Endothelial cell (in vitro differentiated cells): ENCODE measurements around the gene HYAL1. TPM values are rescaled to one million over a fixed set of nuclear protein-coding genes. Genes with fewer than 3 reads are reported as not detected.
"Not testable (repeated sequence)": the region's sequence is repeated elsewhere in the genome, so short reads cannot be mapped to it uniquely, and the experiment has no call there.

Experiments used
- DNase-seq: peaks from one replicate; pipeline ENCODE4 v3.0.0; 2021; ENCODE audit warnings: low spot score
- H3K27ac Mint-ChIP-seq: one replicate; pipeline ENCODE4 v1.8.0; 2021; ENCODE audit warnings: mixed read lengths, inconsistent platforms; ENCODE audit not compliant: unreplicated experiment
- H3K27me3 Mint-ChIP-seq: one replicate; pipeline ENCODE4 v1.8.0; 2021; ENCODE audit warnings: mild to moderate bottlenecking, moderate library complexity, mixed read lengths, inconsistent platforms; ENCODE audit not compliant: unreplicated experiment
- H3K36me3 Mint-ChIP-seq: one replicate; pipeline ENCODE4 v1.8.0; 2021; ENCODE audit warnings: mild to moderate bottlenecking, low read depth, mixed read lengths, inconsistent platforms; ENCODE audit not compliant: unreplicated experiment
- H3K4me1 Mint-ChIP-seq: one replicate; pipeline ENCODE4 v1.8.0; 2021; ENCODE audit warnings: mild to moderate bottlenecking, mixed read lengths, inconsistent platforms; ENCODE audit not compliant: unreplicated experiment
- H3K4me3 Mint-ChIP-seq: one replicate; pipeline ENCODE4 v1.8.0; 2021; ENCODE audit warnings: mild to moderate bottlenecking, mixed read lengths, inconsistent platforms; ENCODE audit not compliant: unreplicated experiment
- H3K9me3 Mint-ChIP-seq: one replicate; pipeline ENCODE4 v1.8.0; 2021; ENCODE audit warnings: mixed read lengths, inconsistent platforms; ENCODE audit not compliant: unreplicated experiment
- total RNA-seq: library from RNA; stranded (reverse); fragmentation: NEBNext Ultra II Directional; extraction: Animal tissue kit (Norgen Biotek cat#: 25700); gene quantifications from one replicate; pipeline ENCODE4 v1.2.1, GENCODE V29; 2021; ENCODE audit not compliant: unreplicated experiment
- TF ChIP-seq, protein P1 (sequence below): fragments of 200-600 bp; sonication (generic); IDR thresholded peaks from one replicate; pipeline ENCODE4 v1.5.0; 2021; ENCODE audit warnings: antibody characterized with exemption; ENCODE audit not compliant: unreplicated experiment

The HYAL1 gene
- total RNA-seq, 1 donor from 2014 or later: 1.6 TPM

DNA sequence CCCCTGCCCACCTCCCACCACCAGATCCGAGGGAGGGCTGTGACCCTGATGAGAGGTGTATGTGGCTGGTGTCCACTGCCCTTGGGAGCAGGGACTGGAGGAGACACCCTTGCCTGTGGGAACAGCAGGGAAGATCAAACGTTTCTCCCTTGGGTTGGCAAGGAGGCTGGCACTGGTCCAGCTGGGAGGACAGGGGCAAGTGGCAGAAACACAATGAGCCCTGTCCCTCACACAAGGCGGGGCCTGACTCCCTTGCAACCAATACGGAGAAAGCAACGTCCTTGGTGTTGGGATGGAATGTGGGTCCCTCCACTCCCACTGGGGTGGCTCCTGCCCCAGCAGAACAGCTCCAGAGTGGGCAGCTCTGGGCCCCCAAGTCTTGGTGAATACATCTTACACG lies 13.9 kb upstream of the HYAL1 start:
- Mint-ChIP-seq H3K36me3 (peaks cover 44% of the 10 kb centered on the region), H3K9me3 (no peaks in the 10 kb centered on the region), H3K27me3 (peaks cover 22% of the 10 kb centered on the region), H3K27ac (no peak overlapping the region), H3K4me3 (no peak overlapping the region), H3K4me1 (peaks cover 41% of the 10 kb centered on the region)
- no peak for DNase-seq
- TF ChIP-seq, protein P1, sequence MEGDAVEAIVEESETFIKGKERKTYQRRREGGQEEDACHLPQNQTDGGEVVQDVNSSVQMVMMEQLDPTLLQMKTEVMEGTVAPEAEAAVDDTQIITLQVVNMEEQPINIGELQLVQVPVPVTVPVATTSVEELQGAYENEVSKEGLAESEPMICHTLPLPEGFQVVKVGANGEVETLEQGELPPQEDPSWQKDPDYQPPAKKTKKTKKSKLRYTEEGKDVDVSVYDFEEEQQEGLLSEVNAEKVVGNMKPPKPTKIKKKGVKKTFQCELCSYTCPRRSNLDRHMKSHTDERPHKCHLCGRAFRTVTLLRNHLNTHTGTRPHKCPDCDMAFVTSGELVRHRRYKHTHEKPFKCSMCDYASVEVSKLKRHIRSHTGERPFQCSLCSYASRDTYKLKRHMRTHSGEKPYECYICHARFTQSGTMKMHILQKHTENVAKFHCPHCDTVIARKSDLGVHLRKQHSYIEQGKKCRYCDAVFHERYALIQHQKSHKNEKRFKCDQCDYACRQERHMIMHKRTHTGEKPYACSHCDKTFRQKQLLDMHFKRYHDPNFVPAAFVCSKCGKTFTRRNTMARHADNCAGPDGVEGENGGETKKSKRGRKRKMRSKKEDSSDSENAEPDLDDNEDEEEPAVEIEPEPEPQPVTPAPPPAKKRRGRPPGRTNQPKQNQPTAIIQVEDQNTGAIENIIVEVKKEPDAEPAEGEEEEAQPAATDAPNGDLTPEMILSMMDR: no peak

- Mint-ChIP-seq H3K36me3 (peaks cover 44% of the 10 kb centered on the region), H3K27me3 (peaks cover 22% of the 10 kb centered on the region), H3K9me3 (no peaks in the 10 kb centered on the region), H3K4me3 (peak overlapping the region; percentile 32), H3K4me1 (peaks cover 41% of the 10 kb centered on the region), H3K27ac (no peak overlapping the region)
- TF ChIP-seq, protein P1: no peak
- no peak for DNase-seq
Observed at GRCh38 chr3:50316657-50317242, 13.4 kb upstream of the HYAL1 start.

- H3K4me1 Mint-ChIP-seq: peaks cover 31% of the 10 kb centered on the region
- peak overlapping the region; percentile 7 for H3K27ac Mint-ChIP-seq
- no peak for DNase-seq
- peak overlapping the region; percentile 38 for H3K4me3 Mint-ChIP-seq
- TF ChIP-seq, protein P1: no peak
- H3K9me3 Mint-ChIP-seq: no peaks in the 10 kb centered on the region
- peaks cover 14% of the 10 kb centered on the region for H3K27me3 Mint-ChIP-seq
- peaks cover 41% of the 10 kb centered on the region for H3K36me3 Mint-ChIP-seq
Observed at GRCh38 chr3:50314816-50315215, 11.4 kb upstream of the HYAL1 start.

GRCh38 chr3:50314342-50314741 lies 11.0 kb upstream of the HYAL1 start:
- Mint-ChIP-seq H3K36me3 (peaks cover 39% of the 10 kb centered on the region), H3K27me3 (peaks cover 9% of the 10 kb centered on the region)

GRCh38 chr3:50312041-50312440 lies 8.7 kb upstream of the HYAL1 start:
- not testable (repeated sequence) for H3K27me3 Mint-ChIP-seq, H3K27ac Mint-ChIP-seq
- H3K36me3 Mint-ChIP-seq: peaks cover 28% of the 10 kb centered on the region

More at GRCh38 chr3:50314342-50314741, 11.0 kb upstream of the HYAL1 start:
- H3K4me3 Mint-ChIP-seq: peak overlapping the region; percentile 81
- no peaks in the 10 kb centered on the region for H3K9me3 Mint-ChIP-seq
- no peak for DNase-seq
- H3K4me1 Mint-ChIP-seq: peaks cover 27% of the 10 kb centered on the region
- TF ChIP-seq, protein P1: no peak
- peak overlapping the region; percentile 50 for H3K27ac Mint-ChIP-seq

More at GRCh38 chr3:50312041-50312440, 8.7 kb upstream of the HYAL1 start:
- H3K4me1 Mint-ChIP-seq: peaks cover 16% of the 10 kb centered on the region
- DNase-seq, H3K9me3 Mint-ChIP-seq, H3K4me3 Mint-ChIP-seq: not testable (repeated sequence)
